ENCODE results near the gene YTHDF1. TPM values are rescaled to one million over a fixed set of nuclear protein-coding genes. Genes with fewer than 3 reads are reported as not detected.

Gene YTHDF1
- total and polyA plus RNA-seq, 2 of the 8 experiments (the other 6 are each of a cell fraction or from before 2014, with no cell fraction given) = 32.8 to 66.0 TPM

DNA sequence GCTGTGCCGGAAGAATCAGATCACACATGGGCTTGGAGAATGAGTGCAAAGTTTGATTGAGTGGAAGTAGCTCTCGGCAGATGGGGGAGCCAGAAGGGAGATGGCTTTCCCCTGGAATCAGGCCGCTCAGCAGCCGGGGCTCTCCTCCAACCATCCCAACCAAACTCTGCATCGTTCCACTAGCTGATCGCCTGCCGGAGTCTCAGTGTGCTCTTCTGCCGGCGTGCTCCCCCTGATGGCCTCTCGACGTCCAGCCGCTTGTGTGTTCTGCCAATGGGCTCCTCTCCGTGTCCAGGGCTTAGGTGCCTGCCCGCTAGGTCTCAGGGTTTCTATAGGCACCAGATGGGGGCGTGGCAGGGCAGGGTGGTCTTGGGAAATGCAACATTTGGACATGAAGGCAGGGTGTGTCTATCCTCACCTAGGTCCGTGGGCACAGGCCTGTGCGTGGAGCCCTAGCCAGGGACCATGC lies 14.9 kb upstream of the YTHDF1 start:
- Histone ChIP-seq H3K27ac (ENCODE audit: low read depth, low read length) (no peak overlapping the region), H2AFZ (ENCODE audit: low read length) (0 out of 2 replicates have a peak overlapping the region, but pooled peaks have one; percentile 65), H2BK20ac (ENCODE audit: low read length) (no peak overlapping the region), H4K20me1 (replicated peaks in 1 of 2; ENCODE audit: control insufficient read depth in 1 of 2, insufficient read depth in 2 of 2, low read length in 2 of 2) (no peaks in the 10 kb centered on the region), H3K79me2 (ENCODE audit: control insufficient read depth in 1 of 2, insufficient read depth in 2 of 2, low read length in 2 of 2) (no peaks in the 10 kb centered on the region), H3K36me3 (ENCODE audit: control insufficient read depth in 2 of 4, insufficient read depth in 4 of 4, low read length in 3 of 4) (no peaks in the 10 kb centered on the region), H2BK15ac (ENCODE audit: low read length) (no peak overlapping the region), H3K23ac (ENCODE audit: insufficient read length) (no peak overlapping the region), H3K9me3 (ENCODE audit: insufficient read depth in 2 of 2, low read depth in 1 of 2, low read length in 1 of 2) (no peaks in the 10 kb centered on the region), H3K14ac (ENCODE audit: insufficient read length) (no peak overlapping the region), H3K18ac (ENCODE audit: extremely low read depth, low read length) (peak overlapping the region; percentile 5; the same call in 1 of the 2 replicates), H2BK120ac (replicated peaks; ENCODE audit: low read depth, low read length) (no peak overlapping the region), H4K91ac (replicated peaks; ENCODE audit: insufficient read length, low read length) (peak overlapping the region; percentile 65), H4K8ac (ENCODE audit: extremely low read depth, insufficient read depth, low read length) (no peak overlapping the region; the same call in 1 of the 2 replicates), H3K23me2 (ENCODE audit: low read depth, low read length) (no peaks in the 10 kb centered on the region), H2BK12ac (ENCODE audit: low read depth, low read length) (no peak overlapping the region; the same call in 1 of the 2 replicates), H3K4me2 (ENCODE audit: insufficient read depth in 1 of 2, low read depth in 2 of 2, low read length in 2 of 2) (peak overlapping the region; percentile 1 to 28; a peak in 2 of 4 replicates), H3K4me3 (ENCODE audit: extremely low read depth in 1 of 4, insufficient read depth in 2 of 4, low read depth in 3 of 4, low read length in 4 of 4) (no peak overlapping the region), H3K56ac (replicated peaks; ENCODE audit: insufficient read length, low read depth, low read length) (no peak overlapping the region), H3K4ac (replicated peaks; ENCODE audit: insufficient read length, low read depth, low read length) (no peak overlapping the region), H3K27me3 (replicated peaks in 1 of 4; ENCODE audit: control insufficient read depth in 3 of 4, extremely low read depth in 1 of 4, insufficient read depth in 3 of 4, low read length in 3 of 4) (peaks cover 0 to 3% (median 1%) of the 10 kb centered on the region in 4 experiments; a peak in 2 of 7 replicates), H3K4me1 (replicated peaks in 1 of 4; ENCODE audit: control insufficient read depth in 3 of 4, insufficient read depth in 4 of 4, low read length in 3 of 4) (peaks cover 14 to 40% (median 24%) of the 10 kb centered on the region in 4 experiments), H2BK5ac (ENCODE audit: low read depth, low read length) (no peak overlapping the region), H3K9ac (replicated peaks in 1 of 4; ENCODE audit: extremely low read depth in 1 of 4, low read depth in 3 of 4, low read length in 3 of 4) (no peak overlapping the region), H4K5ac (ENCODE audit: insufficient read length, low read depth, low read length) (no peak overlapping the region), H3K79me1 (ENCODE audit: low read depth, low read length) (no peaks in the 10 kb centered on the region), H2AK5ac (ENCODE audit: low read depth, low read length) (no peak overlapping the region)
- peak in 1 of 2 experiments; percentile 77 for DNase-seq (ENCODE audit: low read depth in 1 of 2, low spot score in 2 of 2)
- FAIRE-seq = peak; percentile 60
- POLR2A ChIA-PET (ENCODE audit: partially characterized antibody) = interaction anchor here (0.6 to 1.8 kb wide), 5 partner anchors 24 to 159 kb away, joined by 3 to 6 read pairs (median 4); no protein-coding TSS in a partner anchor
- CTCF ChIA-PET (ENCODE audit: partially characterized antibody) = interaction anchor here (0.6 to 7.3 kb wide), 31 partner anchors 8 to 483 kb away, joined by 3 to 87 read pairs (median 4); partner anchors contain the start of genes COL20A1, NKAIN4 and YTHDF1
- WGBS, 2 experiments (ENCODE audit: extremely low coverage in 1 of 2, insufficient coverage in 1 of 2, insufficient read length in 1 of 2, insufficient replicate concordance in 2 of 2, low coverage in 1 of 2, low lambda C conversion rate in 2 of 2, missing lambda C conversion rate in 1 of 2) = 14% methylated on average over 16 of the region's 17 CpGs; no CpG with 5 or more reads in 1 of the 2 experiments
- TF ChIP-seq NRF1 (IDR thresholded peaks at IDR 0.05; ENCODE audit: low read depth, low read length) (no peak), RBBP5 (IDR thresholded peaks at IDR 0.05; ENCODE audit: borderline replicate concordance, low read depth, low read length) (peak; percentile 51; the same call in 1 of the 2 replicates), HDAC2 (IDR thresholded peaks at IDR 0.05; ENCODE audit: borderline replicate concordance in 1 of 2, low read depth in 2 of 2, low read length in 2 of 2) (0 out of 4 replicates have a peak, but pooled peaks of 1 of the 2 experiments have one; percentile 66), SP2 (IDR thresholded peaks at IDR 0.05; ENCODE audit: low read length) (no peak), KDM4A (IDR thresholded peaks at IDR 0.05; ENCODE audit: low read depth, low read length, severe bottlenecking) (no peak), CREB1 (IDR thresholded peaks at IDR 0.05) (peak; percentile 41; the same call in 1 of the 2 replicates)
- TF ChIP-seq, protein P1, sequence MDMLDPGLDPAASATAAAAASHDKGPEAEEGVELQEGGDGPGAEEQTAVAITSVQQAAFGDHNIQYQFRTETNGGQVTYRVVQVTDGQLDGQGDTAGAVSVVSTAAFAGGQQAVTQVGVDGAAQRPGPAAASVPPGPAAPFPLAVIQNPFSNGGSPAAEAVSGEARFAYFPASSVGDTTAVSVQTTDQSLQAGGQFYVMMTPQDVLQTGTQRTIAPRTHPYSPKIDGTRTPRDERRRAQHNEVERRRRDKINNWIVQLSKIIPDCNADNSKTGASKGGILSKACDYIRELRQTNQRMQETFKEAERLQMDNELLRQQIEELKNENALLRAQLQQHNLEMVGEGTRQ (IDR thresholded peaks at IDR 0.05; ENCODE audit: low read length) = no peak; the same call in 1 of the 2 replicates
- TF ChIP-seq, protein P2, sequence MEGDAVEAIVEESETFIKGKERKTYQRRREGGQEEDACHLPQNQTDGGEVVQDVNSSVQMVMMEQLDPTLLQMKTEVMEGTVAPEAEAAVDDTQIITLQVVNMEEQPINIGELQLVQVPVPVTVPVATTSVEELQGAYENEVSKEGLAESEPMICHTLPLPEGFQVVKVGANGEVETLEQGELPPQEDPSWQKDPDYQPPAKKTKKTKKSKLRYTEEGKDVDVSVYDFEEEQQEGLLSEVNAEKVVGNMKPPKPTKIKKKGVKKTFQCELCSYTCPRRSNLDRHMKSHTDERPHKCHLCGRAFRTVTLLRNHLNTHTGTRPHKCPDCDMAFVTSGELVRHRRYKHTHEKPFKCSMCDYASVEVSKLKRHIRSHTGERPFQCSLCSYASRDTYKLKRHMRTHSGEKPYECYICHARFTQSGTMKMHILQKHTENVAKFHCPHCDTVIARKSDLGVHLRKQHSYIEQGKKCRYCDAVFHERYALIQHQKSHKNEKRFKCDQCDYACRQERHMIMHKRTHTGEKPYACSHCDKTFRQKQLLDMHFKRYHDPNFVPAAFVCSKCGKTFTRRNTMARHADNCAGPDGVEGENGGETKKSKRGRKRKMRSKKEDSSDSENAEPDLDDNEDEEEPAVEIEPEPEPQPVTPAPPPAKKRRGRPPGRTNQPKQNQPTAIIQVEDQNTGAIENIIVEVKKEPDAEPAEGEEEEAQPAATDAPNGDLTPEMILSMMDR (IDR thresholded peaks at IDR 0.05; ENCODE audit: control extremely low read depth in 1 of 3, insufficient read depth in 1 of 3, low read depth in 1 of 3, low read length in 3 of 3) = peak; percentile 83 to 90 (median 89)

Data from H1 (cell line).